ENCODE results near the gene SYAP1.

Gene SYAP1

GRCh38 chrX:16785247-16786138, 66.1 kb downstream of the SYAP1 start:
- TF ChIP-seq CTCF (conservative IDR thresholded peaks at IDR 0.05) (no peak), ZFX (IDR thresholded peaks at IDR 0.05) (no peak)
- H3K27ac ChIP-seq: peak overlapping the region; percentile 76

GRCh38 chrX:16786139-16786790, 66.9 kb downstream of the SYAP1 start, which contains the start of gene TXLNG:
Gene TXLNG (plus strand): TSS chrX:16786466. CDS start chrX:16786488, 22 bp downstream.
- peak within 1 kb of the TSS; percentile 76 for H3K27ac ChIP-seq
- TF ChIP-seq CTCF (conservative IDR thresholded peaks at IDR 0.05) (no peak), ZFX (IDR thresholded peaks at IDR 0.05) (no peak)

- peak overlapping the region; percentile 76 for H3K27ac ChIP-seq
- TF ChIP-seq ZFX (IDR thresholded peaks at IDR 0.05) (no peak), CTCF (conservative IDR thresholded peaks at IDR 0.05) (no peak)
These were observed 67.7 kb downstream of the SYAP1 start for GRCh38 chrX:16786791-16787735.

GRCh38 chrX:16788477-16788876, 69.1 kb downstream of the SYAP1 start:
- TF ChIP-seq ZFX (IDR thresholded peaks at IDR 0.05) (no peak), CTCF (conservative IDR thresholded peaks at IDR 0.05) (no peak)
- no peak overlapping the region for H3K27ac ChIP-seq

- TF ChIP-seq ZFX (IDR thresholded peaks at IDR 0.05) (no peak), CTCF (conservative IDR thresholded peaks at IDR 0.05) (no peak)
- no peak overlapping the region for H3K27ac ChIP-seq
These were observed 76.9 kb downstream of the SYAP1 start for GRCh38 chrX:16796298-16796697.

- H3K27ac ChIP-seq: no peak overlapping the region
- TF ChIP-seq ZFX (IDR thresholded peaks at IDR 0.05) (no peak), CTCF (conservative IDR thresholded peaks at IDR 0.05) (no peak)
These were observed 77.9 kb downstream of the SYAP1 start for GRCh38 chrX:16797358-16797757.

All from C4-2B (cell line).